Posterior cingulate gyrus (tissue), 11 donors: Measurements from ENCODE around the gene OR10X1.

Source experiments
- DNase-seq, 10 donors: peaks; one replicate each; pipeline versions ENCODE4 v3.0.0 to v3.0.0-alpha.2; 2020 to 2021; ENCODE audit warnings: mixed read lengths in 3 of 10
- intact Hi-C: fragments of 100-400 bp; cut with DNase I; formaldehyde crosslinking; loops from one replicate; pipeline ENCODE4 v1.15.1; 2023

Gene OR10X1

DNA sequence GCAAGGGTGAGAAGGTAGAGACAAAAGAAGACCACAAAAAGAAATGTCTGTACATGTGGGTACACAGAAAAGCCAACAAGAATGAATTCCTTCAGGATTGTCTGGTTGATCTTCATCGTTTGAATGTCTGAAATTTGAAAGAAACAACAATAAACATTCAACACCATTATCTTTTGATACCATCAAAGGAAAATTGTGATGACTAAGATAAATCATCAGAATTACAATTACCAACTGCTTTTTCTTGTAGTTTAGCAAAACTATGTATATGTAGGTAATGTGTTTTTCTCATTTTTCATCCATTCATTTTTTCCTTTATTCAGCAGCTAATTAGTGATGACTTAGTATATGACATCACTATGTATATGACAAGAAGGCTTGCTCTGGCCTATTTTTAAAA lies at the start of gene OR10X1:
TSS of gene OR10X1 (minus strand) at position 167 of the 400 bp plus-strand sequence. CDS start at position 167, 0 bp downstream.
- intact Hi-C loops, result no loop called here
- DNase-seq, result no peak

- intact Hi-C loops, result no loop called here
Observed at GRCh38 chr1:158613764-158614163, 34.1 kb upstream of the OR10X1 start.

DNA sequence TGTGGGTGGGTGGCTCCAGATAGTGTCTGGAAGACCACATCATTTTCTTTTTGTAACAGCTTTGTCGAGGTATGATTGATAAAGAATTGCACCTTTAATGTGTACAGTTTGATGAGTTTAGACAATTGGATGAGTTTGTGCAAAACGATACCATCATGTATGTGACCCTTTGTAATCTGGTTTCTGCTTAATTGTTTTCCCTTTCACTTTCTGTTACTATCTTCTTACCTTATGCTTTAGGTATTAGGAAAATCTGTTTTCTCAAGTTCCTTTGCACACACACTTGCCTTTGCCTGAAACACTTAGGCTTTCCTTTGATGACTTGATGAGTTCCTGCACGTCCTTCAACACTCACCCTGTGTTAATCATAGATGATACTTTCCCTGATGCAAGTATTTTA lies 32.2 kb upstream of the OR10X1 start:
- no peak for DNase-seq
- intact Hi-C loops, result no loop called here

More at GRCh38 chr1:158613764-158614163, 34.1 kb upstream of the OR10X1 start:
- DNase-seq, result no peak

GRCh38 chr1:158607296-158607695 lies 27.6 kb upstream of the OR10X1 start:
- DNase-seq, result no peak
- intact Hi-C loops, result no loop called here

GRCh38 chr1:158604968-158605367 lies 25.3 kb upstream of the OR10X1 start, which contains the start of gene OR10Z1:
TSS of gene OR10Z1 (plus strand) at chr1:158605268. CDS start at chr1:158606439, 1,171 bp downstream.
- intact Hi-C loops, result no loop called here
- no peak for DNase-seq

GRCh38 chr1:158600735-158601134 lies 21.0 kb upstream of the OR10X1 start:
- intact Hi-C loops, result no loop called here

GRCh38 chr1:158586942-158587341 lies 7.2 kb upstream of the OR10X1 start:
- DNase-seq, result no peak
- intact Hi-C loops, result no loop called here

More at GRCh38 chr1:158600735-158601134, 21.0 kb upstream of the OR10X1 start:
- no peak for DNase-seq

DNA sequence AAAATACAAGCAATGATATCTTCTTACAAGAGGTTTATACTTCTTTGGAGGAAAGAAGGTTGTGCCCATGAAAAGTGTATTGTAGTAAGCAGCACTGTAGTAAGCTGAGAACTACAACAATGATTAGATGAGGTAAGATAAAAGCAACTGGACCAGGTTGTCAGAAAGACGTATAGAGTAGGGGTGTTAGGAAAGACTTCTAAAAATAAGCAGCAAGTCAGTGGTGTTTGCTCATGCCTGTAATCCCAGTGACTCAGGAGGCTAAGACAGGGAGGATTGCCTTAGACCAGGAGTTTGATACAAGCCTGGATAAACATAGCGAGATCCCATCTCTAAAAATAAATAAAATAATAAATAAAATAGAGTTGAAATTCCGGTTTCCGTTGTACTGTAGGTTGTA lies 4.3 kb upstream of the OR10X1 start:
- DNase-seq, result no peak
- intact Hi-C loops, result no loop called here

DNA sequence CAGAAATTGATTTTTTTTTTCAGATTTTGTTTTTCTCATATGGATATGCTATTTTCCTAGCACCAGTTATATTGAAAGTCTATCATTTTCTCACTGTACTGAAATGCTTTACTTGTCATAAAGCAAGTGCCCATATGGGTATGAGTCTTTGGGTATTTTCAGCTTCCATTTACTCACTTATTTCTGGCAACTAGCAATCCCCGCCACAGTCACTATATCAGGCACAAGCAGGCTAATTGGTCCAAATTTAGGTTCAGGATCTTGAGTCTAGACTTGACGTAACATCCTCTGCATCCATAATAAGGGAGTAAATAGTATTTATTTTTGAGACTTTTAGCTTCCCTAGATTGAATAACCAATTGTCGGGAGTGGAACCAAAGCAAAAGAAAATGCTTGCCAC lies 2.1 kb downstream of the OR10X1 start:
- DNase-seq, result no peak
- intact Hi-C loops, result no loop called here

- intact Hi-C loops, result no loop called here
- no peak for DNase-seq
Observed at GRCh38 chr1:158572226-158572625, 7.5 kb downstream of the OR10X1 start.

DNA sequence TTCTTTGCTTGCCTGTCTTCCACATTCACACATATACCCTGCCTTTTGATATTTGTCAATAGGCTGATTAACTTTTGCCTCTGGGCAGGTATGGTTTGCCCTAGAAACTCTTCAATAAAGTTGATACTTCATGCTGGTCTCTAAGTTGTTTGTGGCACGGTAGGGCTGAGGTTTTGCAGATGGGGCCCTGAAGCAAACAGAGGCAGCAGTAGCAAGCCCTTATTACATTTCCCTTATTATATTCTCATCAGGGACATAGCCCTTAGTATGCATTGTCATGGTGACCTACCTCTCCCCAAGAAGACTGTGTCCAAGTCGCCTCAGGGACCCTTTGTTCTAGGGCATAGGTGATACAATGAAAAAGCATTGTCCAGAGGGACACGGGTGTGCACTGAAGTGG lies 9.2 kb downstream of the OR10X1 start, which contains the start of gene OR6P1:
TSS of gene OR6P1 (minus strand) at position 101 of the 400 bp plus-strand sequence. CDS start 6,976 bp downstream, outside the sequence.
- intact Hi-C loops, result no loop called here
- no peak for DNase-seq

DNA sequence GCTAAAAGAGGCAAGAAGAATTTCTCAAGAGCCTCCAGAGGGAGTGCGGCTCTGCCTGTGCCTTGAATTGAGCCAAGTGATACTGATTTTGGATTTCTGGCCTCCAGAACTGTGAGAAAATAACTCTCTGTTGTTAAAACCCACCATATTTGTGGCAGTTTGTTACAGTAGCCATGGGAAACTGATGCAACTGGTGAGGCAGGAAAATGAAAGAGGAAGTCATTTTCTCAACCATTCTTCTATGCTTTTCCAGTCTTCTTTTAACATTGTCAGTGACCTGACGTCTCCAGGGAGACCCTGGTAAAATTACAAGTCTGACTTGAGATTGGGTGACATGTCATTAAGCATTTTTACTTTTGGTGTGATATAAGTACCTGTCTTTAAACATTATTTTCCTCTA lies 15.1 kb downstream of the OR10X1 start:
- intact Hi-C loops, result no loop called here
- DNase-seq, result no peak

- intact Hi-C loops, result no loop called here
- DNase-seq, result no peak
Observed at GRCh38 chr1:158563853-158564252, 15.8 kb downstream of the OR10X1 start.

- no peak for DNase-seq
- intact Hi-C loops, result no loop called here
Observed at GRCh38 chr1:158559696-158560095, 20.0 kb downstream of the OR10X1 start.

DNA sequence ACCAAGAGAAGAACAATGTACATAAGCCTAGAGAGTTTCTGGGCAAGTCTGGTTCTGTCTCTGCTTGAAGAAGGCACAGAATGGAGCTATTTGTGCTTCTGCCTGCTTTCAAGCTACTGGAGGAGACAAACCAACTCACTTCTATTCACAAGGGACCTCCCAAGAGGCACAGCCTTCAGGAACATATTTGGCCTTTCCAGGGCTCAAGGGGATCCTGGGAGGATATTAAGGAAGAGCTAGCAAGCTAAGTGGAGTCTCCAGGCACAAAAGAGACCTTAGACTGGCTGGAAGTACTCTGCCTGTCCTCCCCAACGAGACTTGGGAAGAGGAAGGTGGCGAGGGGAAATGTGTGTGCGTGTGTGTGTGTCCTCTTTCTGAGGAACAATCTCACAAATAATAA lies 25.3 kb downstream of the OR10X1 start, which contains the start of gene OR6Y1:
TSS of gene OR6Y1 (minus strand) at position 54 of the 400 bp plus-strand sequence. CDS start 6,300 bp downstream, outside the sequence.
- DNase-seq, result no peak
- intact Hi-C loops, result no loop called here

- no peak for DNase-seq
- intact Hi-C loops, result no loop called here
Observed at GRCh38 chr1:158552296-158552695, 27.4 kb downstream of the OR10X1 start.

DNA sequence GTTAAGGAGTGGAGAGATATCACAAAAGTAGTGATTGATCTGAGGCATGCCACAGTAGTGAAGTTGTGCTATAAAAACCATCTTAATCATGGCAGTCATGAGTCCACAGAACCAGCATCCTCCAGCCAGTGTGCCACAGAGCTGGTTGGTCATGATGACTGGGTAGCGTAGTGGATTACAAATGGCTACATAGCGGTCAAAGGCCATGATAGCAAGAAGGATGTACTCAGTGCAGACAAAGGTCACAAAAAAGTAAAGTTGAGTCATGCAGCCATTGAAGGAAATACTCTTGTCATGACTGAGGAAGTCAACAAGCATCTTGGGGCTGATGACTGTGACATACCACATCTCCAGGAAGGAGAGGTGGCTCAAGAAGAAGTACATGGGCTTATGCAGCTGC lies 32.2 kb downstream of the OR10X1 start:
- intact Hi-C loops, result no loop called here
- DNase-seq, result no peak

- intact Hi-C loops, result no loop called here
- DNase-seq, result no peak
Observed at GRCh38 chr1:158537609-158538008, 42.1 kb downstream of the OR10X1 start.

- intact Hi-C loops, result no loop called here
Observed at GRCh38 chr1:158534496-158534895, 45.2 kb downstream of the OR10X1 start.

More at GRCh38 chr1:158534496-158534895, 45.2 kb downstream of the OR10X1 start:
- DNase-seq, result no peak
